H54 (cell line): ENCODE measurements around the gene GPC6.

Experiments used
- DNase-seq: peaks from one replicate; pipeline ENCODE4 v3.0.0; 2011; ENCODE audit warnings: low spot score, mixed read lengths; ENCODE audit not compliant: insufficient read length
- FAIRE-seq: peaks from 3 replicates; lab custom pipeline; 2011; peaks lifted over from hg19 to GRCh38; lab: Jason Lieb, UNC
- POLR2A ChIP-seq: IDR thresholded peaks from 2 replicates; pipeline ENCODE4 v1.6.1; 2011; ENCODE audit warnings: low read depth, mild to moderate bottlenecking, low read length

GPC6 gene

DNA sequence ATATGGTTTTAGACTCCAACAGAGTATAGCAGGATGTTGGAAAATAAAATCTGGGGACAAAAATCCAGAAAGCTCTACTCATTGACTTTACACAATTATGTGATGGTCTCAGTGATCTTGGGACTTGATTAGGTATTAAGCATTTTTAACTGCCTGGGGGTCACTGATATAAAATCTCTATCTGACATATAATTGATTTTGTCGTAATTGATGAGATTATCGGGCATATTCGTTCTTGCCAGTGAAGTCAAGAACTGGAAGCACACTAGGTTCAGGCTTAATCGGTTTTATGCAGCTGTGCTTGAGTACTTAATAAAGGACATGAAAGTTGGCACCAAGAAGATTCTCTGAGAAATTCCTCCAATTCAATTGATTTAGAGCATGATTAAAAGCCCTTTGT lies 862.1 kb downstream of the GPC6 start:
- TF ChIP-seq POLR2A: no peak
- no peak for DNase-seq
- FAIRE-seq: no peak

DNA sequence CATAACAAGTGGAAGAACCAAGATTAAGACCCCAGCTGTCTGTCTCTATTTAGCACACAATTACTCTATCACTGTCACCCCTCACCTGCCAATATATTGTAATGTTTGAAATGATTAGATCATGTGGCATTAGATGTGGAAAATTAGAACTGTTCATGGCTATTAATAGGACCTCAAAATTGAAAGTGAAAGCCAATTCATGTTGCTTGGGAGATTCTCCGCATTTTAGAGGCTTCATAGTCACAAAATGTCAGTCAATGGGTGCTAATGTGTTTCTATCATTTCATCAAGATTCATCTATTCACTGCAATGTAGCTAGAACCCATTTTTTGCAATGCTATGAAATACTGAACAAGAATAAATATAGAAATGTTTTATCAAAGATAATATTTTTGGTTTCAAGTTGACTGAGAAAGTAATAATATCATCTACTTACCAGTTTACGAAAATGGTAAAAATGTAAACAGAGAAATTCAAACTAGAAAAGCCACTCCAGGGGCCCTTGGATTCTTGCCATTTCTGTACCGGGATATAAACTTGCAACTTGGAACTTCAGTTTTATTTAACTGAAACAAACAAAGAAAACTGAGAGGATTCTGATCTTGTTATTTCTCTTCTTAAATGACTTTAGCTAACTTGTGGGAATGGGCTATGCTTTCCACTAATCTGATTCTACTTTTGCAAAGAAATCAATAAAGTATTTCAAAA lies 864.3 kb downstream of the GPC6 start:
- FAIRE-seq: no peak
- no peak for TF ChIP-seq POLR2A
- no peak for DNase-seq

DNA sequence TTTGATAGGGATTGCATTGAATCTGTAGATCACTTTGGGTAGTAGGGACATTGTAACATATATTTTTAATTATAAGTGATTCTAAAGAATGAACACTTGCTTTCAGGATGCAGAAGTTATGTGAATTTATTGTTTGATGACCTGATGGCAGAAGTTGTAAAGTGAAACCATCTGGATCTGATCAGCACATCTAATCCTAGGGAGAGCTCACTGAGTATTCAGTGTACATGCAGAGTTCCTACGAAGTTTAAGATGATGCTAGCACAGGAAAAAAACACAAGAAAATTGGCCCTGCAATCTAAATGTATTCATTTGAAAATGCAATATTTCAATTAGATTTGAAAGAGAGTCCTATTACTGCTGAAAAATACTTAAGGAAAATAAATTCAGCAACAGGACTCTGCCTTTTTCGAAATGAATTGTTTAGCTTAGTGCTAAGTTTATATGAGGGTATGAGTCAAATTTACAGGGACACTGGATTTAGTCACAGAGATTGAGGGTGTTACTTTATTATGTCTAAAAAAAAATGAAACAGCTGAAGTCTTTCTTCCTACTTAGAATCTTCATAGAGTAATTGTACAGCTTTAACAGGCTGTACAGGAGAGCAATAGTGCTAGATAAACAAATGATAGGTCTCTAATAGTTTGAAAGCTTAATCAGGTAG lies 867.2 kb downstream of the GPC6 start:
- no peak for TF ChIP-seq POLR2A
- DNase-seq (no peak), FAIRE-seq (peak; percentile 60)

DNA sequence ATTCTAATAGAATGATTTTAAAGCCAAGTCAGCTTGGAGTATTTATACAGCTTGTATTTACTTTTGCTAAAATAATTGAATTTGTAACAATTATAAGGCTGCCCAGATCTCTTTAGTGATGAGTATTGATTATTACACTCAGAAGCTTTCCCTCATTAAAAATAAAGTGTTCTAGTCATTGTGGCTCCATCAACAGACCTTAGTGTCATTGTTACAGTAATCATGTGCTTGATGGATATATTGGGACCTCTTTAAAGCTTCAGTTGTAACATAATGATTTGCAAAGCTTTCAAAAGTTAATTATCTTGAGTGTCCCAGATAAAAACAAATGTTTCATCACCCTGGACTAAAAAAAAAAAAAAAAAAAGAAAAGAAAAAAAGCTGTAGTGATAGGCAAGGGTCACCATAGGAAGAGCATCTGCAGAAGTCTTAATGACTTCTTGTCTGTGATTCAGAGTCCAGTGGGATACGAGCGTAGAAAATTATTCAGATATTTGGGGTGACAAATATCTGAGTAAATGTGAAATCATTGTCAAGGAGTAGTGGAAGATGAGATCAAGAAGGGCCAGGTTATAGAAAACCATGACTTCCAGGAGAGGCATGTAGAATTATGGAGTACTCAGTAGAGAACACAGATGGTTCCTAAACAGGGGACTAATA lies 883.2 kb downstream of the GPC6 start:
- DNase-seq (no peak), FAIRE-seq (no peak)
- no peak for TF ChIP-seq POLR2A

DNA sequence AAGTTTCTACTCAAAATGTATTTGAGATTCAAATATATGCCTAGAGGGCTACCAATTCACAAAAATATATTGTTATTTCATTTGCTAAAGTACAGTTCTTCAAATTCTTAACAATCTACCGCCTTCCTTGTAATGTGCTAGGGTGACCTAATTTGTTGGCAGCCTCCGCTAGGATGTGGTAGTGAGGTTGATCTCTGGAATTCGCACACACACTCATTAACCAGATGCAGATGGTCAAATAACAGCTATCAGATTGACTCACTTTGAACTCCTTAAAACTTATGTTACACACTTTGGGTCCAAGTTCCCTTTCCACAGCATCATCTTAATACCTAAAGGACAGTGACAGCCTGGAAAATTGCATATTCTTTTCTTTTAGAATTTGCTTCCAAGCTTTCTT lies 885.6 kb downstream of the GPC6 start:
- no peak for TF ChIP-seq POLR2A
- FAIRE-seq (peak; percentile 100), DNase-seq (peak; percentile 27)

DNA sequence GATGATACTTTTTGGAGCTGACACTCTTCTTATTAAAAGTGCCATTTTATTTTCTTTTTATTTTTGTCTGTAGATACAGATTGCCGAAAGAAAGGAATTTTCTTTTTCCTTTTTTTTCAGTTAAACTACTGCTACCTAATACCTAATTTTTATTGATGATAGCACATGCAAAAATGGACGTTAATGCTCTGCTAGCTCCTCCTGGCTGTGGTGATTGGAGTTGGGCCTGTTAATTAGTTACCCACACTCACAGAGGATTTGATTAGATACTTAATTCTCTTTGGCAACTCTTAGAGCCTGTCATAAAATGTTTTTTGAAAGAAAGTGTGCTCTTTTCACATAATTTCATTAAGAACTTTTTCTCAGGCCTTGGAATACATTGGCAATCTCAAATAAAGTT lies 886.1 kb downstream of the GPC6 start:
- TF ChIP-seq POLR2A: no peak
- no peak for DNase-seq
- peak; percentile 62 for FAIRE-seq

DNA sequence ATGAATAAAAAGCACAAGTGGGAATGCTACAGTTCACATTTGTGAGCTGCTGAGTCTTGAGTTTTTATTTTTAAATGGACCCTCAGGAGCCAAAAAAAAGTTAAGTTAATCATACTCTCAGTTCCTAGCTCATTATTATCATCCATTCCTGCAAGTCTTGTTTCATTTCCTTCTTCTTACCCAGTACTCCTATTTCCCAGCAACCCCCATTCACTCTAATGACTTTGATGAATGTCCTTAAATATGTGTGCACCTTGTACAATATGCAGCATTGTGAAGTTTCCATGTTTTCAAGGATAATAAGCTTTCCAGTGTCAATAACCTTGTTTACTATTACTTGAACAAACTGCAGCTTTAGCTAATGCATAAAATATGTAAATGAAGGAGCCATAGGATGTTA lies 886.6 kb downstream of the GPC6 start:
- no peak for DNase-seq
- TF ChIP-seq POLR2A: no peak
- peak; percentile 77 for FAIRE-seq

DNA sequence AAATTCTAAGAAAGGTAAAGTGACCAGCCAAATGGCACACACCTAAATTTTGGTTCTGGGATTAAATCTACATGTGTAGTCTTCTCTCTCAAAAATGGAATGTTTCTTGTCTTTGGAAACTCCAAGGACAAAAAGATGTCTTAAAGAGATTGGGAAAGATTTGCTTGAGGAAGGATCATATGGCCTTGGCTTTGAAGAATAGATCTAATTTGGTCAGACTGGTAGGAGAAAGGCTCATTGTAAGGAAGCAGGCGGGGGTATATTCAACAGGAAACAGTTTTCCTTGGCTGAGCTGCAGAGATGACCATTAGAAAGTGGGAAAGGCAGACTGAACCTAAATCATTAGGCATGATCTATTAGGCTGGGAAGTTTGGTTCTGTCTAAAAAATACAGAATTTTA lies 887.6 kb downstream of the GPC6 start:
- FAIRE-seq (peak; percentile 36), DNase-seq (no peak)
- no peak for TF ChIP-seq POLR2A

DNA sequence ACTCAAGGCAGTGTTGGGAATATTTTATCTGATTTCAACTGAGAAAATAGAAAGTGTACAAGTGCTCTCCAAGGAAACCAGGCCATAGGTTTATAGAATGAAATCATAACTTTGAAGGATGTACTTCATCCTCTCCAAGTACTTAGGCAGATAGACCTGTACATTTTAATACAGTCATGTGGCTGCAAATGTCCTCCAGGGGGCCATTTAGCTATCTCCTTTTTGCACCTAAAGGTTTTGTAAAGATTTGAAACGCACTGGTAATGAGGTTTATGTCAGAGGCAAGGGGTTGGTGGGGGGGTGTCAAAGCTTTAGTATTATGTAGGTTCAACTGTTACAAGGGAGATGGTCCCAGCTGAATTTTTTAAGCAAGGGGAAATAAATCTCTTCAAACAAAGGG lies 888.4 kb downstream of the GPC6 start:
- FAIRE-seq (peak; percentile 93), DNase-seq (no peak)
- TF ChIP-seq POLR2A: no peak

DNA sequence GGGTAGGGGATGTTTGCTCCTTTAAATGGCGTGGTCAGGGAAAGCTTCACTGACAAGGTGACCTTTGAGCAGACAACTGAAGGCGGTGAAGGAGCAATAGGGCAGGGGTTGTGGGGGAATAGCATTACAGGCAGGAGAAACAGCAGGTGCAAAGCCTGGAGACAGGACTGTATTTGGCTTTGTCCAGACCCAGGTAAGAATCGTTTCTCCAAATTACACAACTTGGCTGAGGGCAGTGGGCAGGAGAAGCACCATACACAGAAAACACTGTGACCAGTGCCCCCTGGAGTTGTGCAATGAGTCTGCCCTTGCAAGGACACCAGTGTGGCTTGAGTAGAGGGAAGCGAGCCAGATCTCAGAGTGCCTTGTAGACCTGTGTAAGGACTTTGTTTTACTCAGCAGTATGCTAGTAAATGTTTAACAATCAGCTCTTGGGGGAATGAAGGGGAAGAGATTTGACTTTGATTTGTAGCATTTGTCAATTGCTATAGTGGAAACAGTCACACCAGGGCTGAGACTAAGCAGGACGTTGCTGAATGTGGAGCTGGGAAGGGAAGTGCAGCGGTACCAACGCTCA lies 892.8 kb downstream of the GPC6 start:
- TF ChIP-seq POLR2A: no peak
- no peak for DNase-seq
- FAIRE-seq: peak; percentile 38

DNA sequence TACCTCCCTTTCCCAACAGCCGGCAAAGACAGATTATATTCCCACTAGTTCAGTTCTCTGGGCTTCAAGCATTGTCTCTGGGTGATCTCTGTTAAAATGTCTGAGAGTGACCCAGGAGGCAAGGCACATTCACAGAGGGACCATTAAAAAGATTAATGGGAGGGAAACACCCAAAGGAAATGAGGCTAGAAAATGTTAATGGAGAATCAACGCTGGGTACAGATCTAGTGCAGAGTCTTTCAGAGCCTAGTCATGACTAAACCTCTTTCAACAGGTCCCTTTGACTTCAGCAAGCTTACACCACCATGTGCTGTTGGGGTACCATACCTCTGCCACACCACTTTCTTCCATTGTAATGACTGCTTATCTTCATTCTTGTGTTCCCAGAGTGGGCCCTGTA lies 894.3 kb downstream of the GPC6 start:
- FAIRE-seq (no peak), DNase-seq (no peak)
- TF ChIP-seq POLR2A: no peak

DNA sequence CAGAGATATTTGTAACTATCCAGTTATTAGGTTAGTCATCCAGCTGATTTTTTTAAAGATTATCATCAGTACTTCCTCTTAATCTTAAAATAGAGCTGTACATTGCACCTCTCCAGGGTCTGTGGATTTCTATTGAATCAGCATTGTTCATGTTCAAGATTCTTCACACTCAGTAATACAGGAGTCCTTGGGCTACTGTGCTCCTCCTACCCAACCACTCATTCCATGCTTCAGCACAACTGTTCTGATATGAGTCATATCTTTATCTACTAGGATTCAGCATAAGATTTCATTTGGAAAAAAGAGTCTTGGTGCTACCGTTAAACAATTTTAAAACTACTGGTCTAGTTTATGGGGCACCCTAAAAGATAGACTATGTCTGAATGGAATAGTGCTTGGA lies 895.1 kb downstream of the GPC6 start:
- no peak for TF ChIP-seq POLR2A
- peak; percentile 35 for DNase-seq
- FAIRE-seq: peak; percentile 99

DNA sequence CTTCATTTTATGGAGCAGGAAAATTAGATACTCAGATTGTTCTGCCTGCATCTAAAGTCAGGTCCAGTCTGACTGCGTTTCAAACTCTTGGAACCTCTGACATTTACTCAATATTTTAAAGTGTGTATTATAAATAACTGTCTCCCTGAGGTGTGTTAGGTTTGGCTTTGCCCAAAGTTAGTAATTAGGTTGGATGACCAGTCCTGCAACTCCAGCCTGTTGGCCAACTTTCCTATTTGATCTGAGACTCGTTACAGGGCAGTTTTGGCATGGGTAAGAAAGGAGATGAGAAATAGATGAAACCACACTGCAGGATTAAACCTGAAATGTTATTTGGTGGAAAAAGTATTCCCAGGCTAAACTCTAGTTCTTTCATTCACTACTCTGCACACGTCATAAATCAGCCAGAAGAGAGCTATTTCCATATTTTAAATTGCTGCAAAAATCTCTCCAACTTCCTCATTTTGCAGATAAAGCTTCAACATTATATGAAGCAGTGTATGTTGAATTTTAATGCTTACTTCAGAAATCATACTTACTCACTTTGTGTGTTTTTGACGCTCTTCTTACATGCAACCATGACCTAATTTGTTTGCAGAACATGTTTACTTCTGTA lies 895.8 kb downstream of the GPC6 start:
- no peak for TF ChIP-seq POLR2A
- no peak for DNase-seq
- peak; percentile 84 for FAIRE-seq

DNA sequence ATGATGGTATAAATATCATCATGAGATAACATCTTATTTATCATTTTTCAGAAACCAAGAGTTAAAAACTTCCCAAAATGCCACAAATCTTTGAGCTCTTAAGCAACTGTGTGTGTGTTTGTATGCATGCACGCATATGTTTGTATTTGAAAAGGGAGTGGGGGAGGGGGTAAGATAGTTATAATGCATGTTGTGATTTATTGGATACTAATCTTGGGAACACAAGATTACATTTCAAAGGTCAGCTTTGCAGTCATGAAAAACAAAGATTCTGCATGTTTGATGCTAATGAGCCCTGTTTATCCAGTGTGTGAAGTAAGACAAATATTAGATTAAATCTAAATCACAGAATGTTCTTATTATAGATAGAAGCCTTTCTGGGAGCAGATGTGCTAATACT lies 897.0 kb downstream of the GPC6 start:
- TF ChIP-seq POLR2A: no peak
- FAIRE-seq (peak; percentile 11), DNase-seq (no peak)

DNA sequence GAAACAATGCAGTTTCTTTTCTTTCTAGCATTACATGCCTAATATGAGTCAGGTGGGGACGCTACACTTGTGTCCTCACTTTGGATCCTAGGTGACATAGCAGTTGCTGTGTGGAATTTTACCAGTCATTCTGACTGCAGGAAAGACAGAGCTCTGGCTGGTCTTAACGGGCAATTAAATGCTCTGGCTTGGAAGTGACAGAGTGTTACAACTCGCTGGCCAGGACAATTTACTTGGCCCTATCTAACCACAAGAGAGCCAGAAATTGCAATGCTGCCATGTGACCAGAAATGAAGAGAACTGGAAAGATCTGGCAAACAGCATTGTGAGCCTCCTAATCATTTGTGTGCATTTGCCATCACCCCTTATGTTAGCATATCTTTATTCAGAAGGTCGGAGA lies 901.8 kb downstream of the GPC6 start:
- no peak for TF ChIP-seq POLR2A
- FAIRE-seq (peak; percentile 87), DNase-seq (no peak)
